ENCODE measurements around the gene CLEC14A. TPM values are rescaled to one million over a fixed set of nuclear protein-coding genes. Genes with fewer than 3 reads are reported as not detected.
A peak's percentile ranks its signal among the peaks of the same experiment; 100 is the strongest.

Gene CLEC14A
- total RNA-seq, 1 donor from 2014 or later = 47.3 TPM

GRCh38 chr14:38207736-38208617 lies 47.9 kb downstream of the CLEC14A start, which contains the start of gene SSTR1:
SSTR1 (plus strand) TSS chr14:38207904; CDS start chr14:38209390, 1,486 bp downstream.
- DNase-seq (ENCODE audit: low spot score) = no peak
- peak; percentile 16 for ATAC-seq
- intact Hi-C loops (cut with DNase I) = no loop called here

- ATAC-seq (no peak), DNase-seq (ENCODE audit: low spot score) (no peak)
- intact Hi-C loops (cut with DNase I) = no loop called here
Observed at GRCh38 chr14:38207377-38207735, 48.5 kb downstream of the CLEC14A start.

GRCh38 chr14:38206689-38207376 lies 49.1 kb downstream of the CLEC14A start:
- DNase-seq (ENCODE audit: low spot score) (no peak), ATAC-seq (no peak)
- intact Hi-C loops (cut with DNase I) = no loop called here

GRCh38 chr14:38205949-38206665 lies 49.8 kb downstream of the CLEC14A start:
- ATAC-seq = no peak
- DNase-seq (ENCODE audit: low spot score) = no peak

GRCh38 chr14:38205119-38205813 lies 50.6 kb downstream of the CLEC14A start:
- no peak for ATAC-seq
- intact Hi-C loops (cut with DNase I) = no loop called here
- DNase-seq (ENCODE audit: low spot score) = no peak

More at GRCh38 chr14:38205949-38206665, 49.8 kb downstream of the CLEC14A start:
- intact Hi-C loops (cut with DNase I) = no loop called here

- DNase-seq (ENCODE audit: low spot score) (no peak), ATAC-seq (no peak)
- intact Hi-C loops (cut with DNase I) = no loop called here
Observed at GRCh38 chr14:38204719-38205115, 51.2 kb downstream of the CLEC14A start.

Other genes starting within 250 kb of the CLEC14A start
- gene SSTR1, start 48.2 kb downstream of the CLEC14A start, total RNA-seq = 4.1 TPM